HL-60/S4 (cell line): ENCODE data around the gene SKA2.
"Not testable (repeated sequence)": the region's sequence is repeated elsewhere in the genome, so short reads cannot be mapped to it uniquely, and the experiment has no call there.

Experiments used
- in situ Hi-C: fragments of 300-500 bp; cut with MboI; formaldehyde crosslinking; loops from 2 replicates; pipeline ENCODE4 v1.14.3; 2022; ENCODE audit warnings: low sequenced_read_pairs

Gene SKA2

DNA sequence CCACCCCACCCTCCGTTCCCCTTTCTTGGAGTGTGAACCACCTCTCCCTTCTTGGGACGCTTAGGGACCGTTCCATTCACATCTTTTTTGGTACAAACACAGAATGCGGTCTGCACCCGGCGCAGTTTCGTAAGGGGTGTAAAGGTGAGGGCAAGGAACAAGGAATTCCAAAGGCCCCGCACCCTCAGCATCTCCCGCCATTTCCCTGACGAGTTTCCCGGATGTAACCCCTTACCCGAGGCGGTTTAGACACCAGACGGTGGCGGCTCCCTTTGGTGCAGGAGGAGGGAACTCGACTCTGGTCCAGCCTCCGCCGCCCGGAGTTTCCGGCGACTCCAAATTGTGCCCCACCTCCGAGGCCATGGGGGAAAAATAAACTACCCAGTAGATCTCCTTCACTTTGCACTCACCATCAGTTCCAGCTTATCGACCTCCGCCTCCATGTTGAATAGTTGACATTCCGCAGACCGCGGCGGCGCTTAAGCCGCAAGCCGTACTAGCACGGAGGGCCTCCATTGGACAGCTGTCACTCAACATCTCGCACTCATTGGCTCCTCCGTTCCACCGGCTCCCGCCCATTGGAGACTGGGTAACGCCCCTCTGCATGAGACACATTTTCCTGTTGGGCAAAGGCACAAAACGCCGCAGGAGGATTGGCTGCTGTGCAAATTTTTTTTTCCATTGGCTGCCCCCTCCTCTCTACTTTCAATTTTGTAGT is at the start of gene SKA2:
Gene SKA2 (minus strand): TSS at position 466 of the 718 bp plus-strand sequence. CDS start 23 bp downstream, at position 443.
- in situ Hi-C loops = no loop called here

- in situ Hi-C loops = no loop called here
Measured at GRCh38 chr17:59202320-59202719, 47.3 kb upstream of the SKA2 start.

DNA sequence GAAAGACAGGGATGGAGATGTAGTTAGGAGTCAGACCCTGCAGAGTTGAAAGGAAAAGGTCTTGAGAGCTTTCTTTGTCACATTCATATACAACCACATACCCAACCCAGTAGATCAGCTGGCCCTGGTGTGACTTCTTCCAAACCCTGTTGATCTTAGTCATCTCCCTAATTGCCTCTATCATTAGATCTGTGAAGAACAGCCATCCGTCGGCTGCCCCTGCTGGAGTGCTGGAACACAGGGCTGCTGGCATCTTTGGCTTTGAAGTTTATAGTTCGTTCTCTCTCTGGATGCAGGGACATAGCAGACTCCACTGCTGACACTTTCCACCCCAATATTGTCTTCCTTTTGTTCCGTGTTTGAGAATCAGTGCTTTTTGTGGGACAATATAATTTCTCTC is 44.4 kb upstream of the SKA2 start:
- in situ Hi-C loops = no loop called here

- in situ Hi-C loops = no loop called here
Measured at GRCh38 chr17:59193336-59193862, 38.4 kb upstream of the SKA2 start.

DNA sequence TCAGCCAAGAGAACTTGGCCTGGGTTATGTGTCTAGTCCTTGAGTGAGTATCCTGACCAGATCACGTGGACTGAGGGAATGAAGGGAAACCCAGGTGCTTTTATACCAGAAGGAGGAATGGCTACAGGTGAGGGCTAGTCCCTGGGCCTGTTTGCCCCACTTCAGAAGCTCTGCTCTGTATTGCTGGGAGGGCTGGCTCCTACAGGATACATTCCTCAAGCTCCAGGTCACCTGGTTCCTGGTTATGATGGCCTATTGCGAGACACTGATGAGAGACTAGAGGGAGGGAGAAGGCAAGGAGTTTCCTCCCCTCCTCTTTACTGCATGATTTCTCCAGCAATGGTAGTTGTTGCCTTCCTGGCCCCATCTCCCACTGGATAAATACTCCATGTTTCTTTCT is 35.8 kb upstream of the SKA2 start:
- in situ Hi-C loops = no loop called here

DNA sequence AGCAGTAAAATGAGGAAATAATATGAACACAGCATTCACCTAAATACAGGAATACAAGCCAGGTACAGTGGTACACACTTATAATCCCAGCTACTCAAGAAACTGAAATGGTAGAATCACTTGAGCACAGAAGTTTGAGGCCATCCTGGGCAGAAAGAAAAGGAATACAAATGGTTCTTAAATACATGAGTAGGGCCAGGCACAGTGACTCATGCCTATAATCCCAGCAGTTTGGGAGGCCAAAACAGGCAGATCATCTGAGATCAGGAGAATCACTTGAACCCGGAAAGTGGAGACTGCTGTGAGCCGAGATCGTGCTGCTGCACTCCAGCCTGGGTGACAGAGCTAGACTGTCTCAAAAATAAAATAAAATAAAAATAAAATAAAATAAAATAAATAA is 31.9 kb upstream of the SKA2 start:
- in situ Hi-C loops = no loop called here

GRCh38 chr17:59185997-59186396 is 31.0 kb upstream of the SKA2 start:
- in situ Hi-C loops = no loop called here

DNA sequence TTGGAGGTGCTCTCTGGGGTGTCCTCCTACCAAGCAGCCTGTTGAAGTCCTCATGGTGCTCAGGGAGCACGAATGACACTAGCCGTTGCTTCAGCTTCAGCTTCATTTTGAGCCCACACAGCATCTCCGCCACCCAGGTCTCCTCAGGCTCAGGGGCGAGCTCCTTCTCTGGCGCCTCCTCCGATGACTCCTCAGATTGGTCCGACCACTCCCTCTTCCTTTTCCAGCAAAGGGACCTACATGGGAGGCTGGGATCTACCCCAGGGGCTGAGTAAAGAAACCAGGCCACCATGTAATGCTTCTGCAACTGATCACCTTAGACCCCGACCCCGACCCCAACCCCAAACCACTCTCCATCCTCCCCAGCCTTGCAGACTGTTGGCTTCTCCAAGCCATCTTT is 26.5 kb upstream of the SKA2 start:
- in situ Hi-C loops = no loop called here

DNA sequence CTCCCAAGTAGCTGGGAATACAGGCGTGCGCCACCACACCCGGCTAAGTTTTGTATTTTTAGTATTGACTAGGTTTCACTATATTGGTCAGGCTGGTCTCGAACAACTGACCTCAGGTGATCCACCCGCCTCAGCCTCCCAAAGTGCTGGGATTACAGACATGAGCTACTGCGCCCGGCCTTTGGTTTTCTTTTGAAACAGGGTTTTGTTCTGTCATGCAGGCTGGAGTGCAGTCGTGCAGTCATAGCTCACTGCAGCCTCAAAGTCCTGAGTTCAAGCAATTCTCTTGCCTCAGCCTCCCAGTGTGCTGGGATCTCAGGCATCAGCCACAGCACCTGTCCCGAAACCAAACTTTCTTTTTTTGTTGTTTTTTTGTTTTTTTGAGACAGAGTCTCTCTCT is 25.6 kb upstream of the SKA2 start:
- in situ Hi-C loops = no loop called here

- in situ Hi-C loops = not testable (repeated sequence)
Measured at GRCh38 chr17:59179601-59180000, 24.6 kb upstream of the SKA2 start.

GRCh38 chr17:59178266-59178985 is 23.4 kb upstream of the SKA2 start:
- in situ Hi-C loops = no loop called here

DNA sequence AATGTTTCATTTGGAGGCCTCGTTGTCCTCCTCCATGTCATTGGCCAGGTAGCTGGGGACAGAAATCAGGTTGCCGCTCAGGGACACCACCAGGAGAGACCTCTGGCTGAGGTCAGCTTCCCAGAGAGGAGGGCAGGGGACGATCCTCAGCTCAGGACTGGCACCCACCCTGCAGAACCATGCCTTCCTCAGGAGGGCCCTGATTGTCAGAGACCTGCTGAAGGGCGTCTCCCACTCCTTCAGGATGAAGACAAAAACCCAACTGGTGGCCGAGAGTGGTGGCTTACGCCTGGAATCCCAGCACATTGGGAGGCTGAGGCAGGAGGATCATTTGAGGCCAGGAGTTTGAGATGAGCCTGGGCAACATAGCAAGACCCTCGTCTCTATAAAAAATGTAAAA is 20.1 kb upstream of the SKA2 start:
- in situ Hi-C loops = no loop called here

- in situ Hi-C loops = no loop called here
Measured at GRCh38 chr17:59174671-59175070, 19.7 kb upstream of the SKA2 start.

- in situ Hi-C loops = no loop called here
Measured at GRCh38 chr17:59172436-59173004, 17.5 kb upstream of the SKA2 start.

GRCh38 chr17:59167571-59168001 is 12.6 kb upstream of the SKA2 start:
- in situ Hi-C loops = no loop called here

DNA sequence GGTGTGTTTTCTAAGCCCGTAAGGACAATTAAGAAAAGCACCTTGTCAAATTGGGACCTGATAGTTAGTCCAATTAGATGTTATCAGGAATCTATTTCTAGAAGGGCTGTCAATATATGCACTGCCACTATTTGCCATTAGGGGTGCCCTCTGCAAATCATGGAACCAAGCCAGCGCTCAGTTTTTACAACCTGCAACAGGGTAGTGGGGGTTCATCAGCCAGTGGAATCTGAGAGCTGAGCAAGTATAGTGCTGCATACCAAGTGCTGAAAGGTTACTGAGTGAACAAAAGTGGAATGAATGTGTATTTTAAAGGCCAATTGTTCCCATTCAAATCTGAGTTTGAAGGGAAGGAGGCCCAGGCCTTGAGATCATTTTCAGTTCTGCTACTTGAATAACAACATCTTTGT is 11.0 kb upstream of the SKA2 start:
- in situ Hi-C loops = no loop called here

DNA sequence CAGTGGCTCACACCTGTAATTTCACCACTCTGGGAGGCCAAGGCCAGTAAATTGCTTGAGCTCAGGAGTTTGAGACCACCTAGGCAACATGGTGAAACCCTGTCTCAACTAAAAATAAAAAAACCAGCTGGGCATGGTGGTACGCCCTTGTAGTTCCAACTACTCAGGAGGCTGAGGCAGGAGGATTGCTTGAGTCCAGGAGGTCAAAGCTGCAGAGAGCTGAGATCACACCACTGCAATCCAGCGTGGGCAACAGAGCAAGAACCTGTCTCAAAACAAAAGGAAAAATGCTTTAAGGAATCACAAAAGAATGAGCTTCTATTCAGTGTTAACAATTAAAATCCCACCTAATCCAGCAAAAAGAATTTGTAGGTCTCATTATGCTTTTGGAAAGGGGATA is 6.5 kb upstream of the SKA2 start:
- in situ Hi-C loops = no loop called here

DNA sequence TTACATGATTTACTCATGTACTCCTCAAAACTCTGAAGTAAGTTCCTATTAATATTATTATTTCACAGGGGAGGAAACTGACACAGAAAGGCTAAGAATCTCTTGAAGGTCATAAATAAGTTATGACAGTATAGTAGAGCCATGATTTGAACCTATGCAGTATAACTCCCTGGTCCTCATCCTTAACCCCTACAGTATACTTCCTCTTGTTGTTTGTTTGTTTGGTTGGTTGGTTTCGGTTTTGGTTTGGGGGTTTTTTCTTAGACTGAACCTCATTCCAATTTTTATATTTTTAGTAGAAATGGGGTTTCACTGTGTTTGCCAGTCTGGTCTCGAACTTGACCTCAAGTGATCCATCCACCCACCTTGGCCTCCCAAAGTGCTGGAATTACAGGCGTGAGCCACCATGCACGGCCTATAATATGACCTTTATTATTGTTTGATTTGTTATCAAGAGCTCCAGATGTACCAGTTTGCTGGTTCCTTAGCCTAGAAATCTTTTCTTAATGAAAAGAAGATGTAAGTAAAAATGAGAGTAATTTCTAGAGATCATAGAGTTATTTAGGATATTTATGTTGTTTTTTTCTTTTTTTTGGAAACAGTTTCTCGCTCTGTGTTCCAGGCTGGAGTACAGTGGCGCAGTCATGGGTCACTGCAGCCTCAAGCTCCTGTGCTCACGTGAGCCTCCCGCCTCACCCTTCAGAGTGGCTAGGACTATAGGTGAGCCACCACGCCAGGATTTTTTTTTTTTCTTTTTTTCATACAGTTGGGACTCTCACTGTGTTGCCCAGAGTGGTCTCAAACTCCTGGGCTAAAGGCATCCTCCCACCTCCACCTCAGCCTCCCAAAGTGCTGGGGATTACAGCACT is 5.4 kb upstream of the SKA2 start:
- in situ Hi-C loops = no loop called here

DNA sequence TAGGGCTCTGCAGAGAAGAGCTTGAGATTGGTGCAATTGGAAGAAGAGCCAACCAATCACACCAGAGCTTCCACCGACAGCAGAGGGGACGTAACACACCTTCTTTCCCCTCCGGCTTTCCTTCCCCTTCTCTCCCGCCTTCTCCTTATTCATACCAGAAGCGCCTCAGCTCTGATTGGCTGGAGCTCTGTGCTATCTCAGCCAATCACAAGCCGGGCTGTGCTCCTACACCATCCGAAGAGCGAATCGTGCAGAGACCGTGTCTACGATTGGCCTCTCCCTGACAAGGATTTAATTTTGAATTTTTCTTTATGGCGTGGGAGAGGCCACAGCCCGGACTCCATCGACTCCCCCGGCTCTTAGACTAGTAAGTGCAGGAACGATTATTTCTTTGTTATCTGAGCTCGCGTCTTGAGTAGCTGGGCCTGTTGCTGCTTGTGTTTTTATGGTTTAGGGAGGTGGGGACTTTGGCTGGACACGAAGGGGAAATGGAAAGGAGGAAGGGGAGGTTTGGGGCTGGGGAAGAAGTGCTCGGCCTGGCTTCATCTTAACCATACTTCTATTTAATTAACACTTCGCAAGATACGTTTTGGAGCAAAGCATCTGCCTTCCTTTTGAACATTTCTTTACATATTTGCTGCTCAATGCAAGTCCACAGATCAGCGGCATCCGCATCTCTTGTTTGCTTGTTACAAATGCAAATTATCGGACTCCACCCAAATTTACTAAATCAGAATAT is 622 bp upstream of the SKA2 start, which contains the start of gene PRR11:
Gene PRR11 (plus strand): TSS at position 308 of the 739 bp plus-strand sequence. CDS start 14,007 bp downstream, outside the sequence.
- in situ Hi-C loops = no loop called here

- in situ Hi-C loops = no loop called here
Measured at GRCh38 chr17:59154292-59154720, 680 bp downstream of the SKA2 start.
